ENCODE measurements around the gene PSMD3.

PSMD3 gene

GRCh38 chr17:40022961-40023541 lies 42.4 kb downstream of the PSMD3 start:
- no peak for DNase-seq (ENCODE audit: low spot score)

- DNase-seq (ENCODE audit: low spot score), result no peak
These were observed 43.1 kb downstream of the PSMD3 start for GRCh38 chr17:40023590-40024292.

DNA sequence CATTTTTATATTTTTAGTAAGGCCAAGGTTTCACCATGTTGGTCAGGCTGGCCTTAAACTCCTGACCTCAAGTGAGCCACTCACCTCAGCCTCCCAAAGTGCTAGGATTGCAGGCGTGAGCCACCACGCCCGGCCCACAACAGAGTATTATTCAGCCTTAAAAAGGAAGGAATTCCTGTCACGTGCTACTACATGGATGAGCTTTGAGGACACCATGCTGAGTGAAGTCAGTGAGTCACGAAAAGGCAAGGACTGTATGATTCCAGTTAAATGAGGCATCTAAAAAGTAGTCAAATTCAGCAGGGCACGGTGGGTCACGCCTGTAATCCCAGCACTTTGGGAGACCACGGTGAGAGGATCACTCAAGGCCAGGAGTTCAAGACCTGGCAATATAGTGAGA lies 44.3 kb downstream of the PSMD3 start:
- DNase-seq (ENCODE audit: low spot score), result no peak

- no peak for DNase-seq (ENCODE audit: low spot score)
These were observed 45.0 kb downstream of the PSMD3 start for GRCh38 chr17:40025559-40025958.

- DNase-seq (ENCODE audit: low spot score), result peak; percentile 49
These were observed 45.6 kb downstream of the PSMD3 start for GRCh38 chr17:40025991-40026815.

- DNase-seq (ENCODE audit: low spot score), result peak; percentile 80
These were observed 46.4 kb downstream of the PSMD3 start for GRCh38 chr17:40026816-40027613.

DNA sequence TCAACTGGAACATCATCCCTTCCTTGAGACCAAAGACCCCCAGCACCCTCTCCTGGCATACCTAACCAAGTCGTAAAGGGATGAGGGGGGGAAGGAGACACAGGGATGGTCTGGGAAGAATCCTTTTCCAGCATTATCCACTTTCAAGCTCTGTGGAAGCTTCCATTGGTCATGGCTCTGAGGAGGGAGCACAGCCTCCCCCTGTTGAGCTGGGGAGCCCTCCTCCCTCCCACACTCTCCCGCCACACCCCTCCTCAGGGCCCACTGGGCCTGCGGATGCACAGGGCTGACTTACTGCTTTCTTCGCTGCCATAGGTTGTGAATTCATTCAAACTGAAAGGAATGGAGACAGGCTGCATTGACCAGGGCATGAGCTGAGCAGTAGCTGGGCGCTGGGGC lies 47.0 kb downstream of the PSMD3 start:
- no peak for DNase-seq (ENCODE audit: low spot score)

GRCh38 chr17:40028595-40028994 lies 48.0 kb downstream of the PSMD3 start:
- DNase-seq (ENCODE audit: low spot score), result no peak

DNA sequence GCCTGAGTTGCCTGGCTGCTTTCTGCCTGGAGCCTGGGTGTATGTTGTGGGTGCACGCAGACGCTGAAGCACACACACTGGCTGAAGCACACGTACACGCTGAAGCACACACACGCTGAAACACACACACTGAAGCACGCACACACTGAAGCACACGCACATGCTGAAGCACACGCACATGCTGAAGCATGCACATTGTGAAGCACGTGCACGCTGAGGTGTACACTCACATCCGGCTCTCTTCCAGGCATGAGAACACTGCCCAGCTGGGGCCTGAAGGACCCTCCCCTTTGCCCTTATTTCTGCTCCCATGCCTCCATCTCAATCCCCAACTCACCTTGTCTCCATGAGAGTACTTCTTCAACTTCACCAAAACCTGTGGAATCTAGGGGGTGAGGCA lies 51.1 kb downstream of the PSMD3 start:
- no peak for DNase-seq (ENCODE audit: low spot score)

DNA sequence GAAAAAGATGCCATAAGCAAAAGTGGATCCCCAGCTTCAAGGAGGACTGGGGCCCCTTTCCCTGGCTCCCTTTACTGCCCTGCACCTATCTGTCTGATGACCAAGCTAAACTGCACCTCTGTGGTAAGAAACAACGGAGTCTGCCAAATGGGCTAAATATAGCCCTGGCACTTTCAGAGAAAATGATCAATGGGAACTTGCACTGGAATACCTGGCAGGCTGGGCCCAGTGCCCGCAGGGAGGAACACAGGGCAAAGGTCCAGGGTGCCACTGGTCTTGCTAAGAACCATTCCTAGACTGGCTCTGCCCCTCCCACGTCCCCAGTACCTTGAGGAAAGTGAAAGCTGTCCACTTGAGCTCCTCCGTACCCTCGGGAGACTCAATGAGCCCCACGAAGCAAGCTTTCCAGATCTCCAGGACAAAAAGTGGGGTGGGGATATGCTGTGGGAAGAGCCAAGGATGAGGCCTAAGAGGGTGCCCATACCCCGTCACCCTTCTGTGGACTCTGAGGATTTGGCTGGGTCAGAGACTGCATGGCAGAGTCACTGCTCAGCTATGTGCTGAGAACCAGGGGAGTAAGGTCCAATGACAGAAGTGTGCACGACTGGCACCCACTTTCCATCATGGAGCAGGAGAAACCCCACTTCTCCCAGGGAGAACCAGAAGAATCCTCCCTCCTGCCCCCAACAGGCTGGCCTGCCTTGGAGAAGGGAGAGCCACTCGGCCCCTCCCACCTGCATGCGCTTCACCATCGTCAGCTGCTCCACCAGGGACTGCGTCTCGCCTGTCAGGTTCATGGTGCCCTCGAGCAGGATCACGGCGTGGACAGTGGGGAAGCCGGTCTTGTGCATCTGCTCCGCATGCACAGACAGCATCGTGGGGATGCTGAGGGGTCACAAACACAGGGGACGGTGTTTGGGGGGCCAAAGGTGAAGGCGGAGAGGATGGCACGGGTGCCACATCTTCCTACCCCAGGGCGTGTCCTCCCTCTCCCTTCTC lies 52.0 kb downstream of the PSMD3 start:
- DNase-seq (ENCODE audit: low spot score), result no peak

DNA sequence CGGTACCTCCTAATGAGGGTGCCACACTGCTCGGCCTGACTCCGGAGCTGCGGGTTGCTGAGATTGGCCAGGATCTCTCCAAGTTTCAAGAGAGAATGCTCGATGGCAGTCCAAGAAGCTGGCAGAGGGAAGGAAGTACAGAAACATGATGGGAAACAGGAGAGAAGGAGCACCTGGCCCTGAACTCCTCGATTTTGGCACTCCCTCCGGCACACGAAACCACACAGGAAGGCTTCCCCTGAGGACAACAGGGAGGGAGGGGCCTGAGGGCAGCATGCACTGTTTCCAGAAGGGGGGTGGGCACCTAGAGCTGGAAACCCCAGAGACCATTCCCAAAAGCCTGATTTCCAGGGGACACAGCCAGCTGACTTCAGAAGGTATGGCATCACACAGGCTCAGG lies 52.7 kb downstream of the PSMD3 start:
- DNase-seq (ENCODE audit: low spot score), result no peak

- no peak for DNase-seq (ENCODE audit: low spot score)
These were observed 54.0 kb downstream of the PSMD3 start for GRCh38 chr17:40034426-40035161.

- no peak for DNase-seq (ENCODE audit: low spot score)
These were observed 54.6 kb downstream of the PSMD3 start for GRCh38 chr17:40035162-40035559.

GRCh38 chr17:40038882-40039513 lies 58.4 kb downstream of the PSMD3 start:
- no peak for DNase-seq (ENCODE audit: low spot score)

GRCh38 chr17:40041196-40041595 lies 60.6 kb downstream of the PSMD3 start:
- no peak for DNase-seq (ENCODE audit: low spot score)
